ENCODE data around the gene ZBTB20.

- TF ChIP-seq CTCF (IDR thresholded peaks at IDR 0.05; ENCODE audit: insufficient read depth, low read depth, low read length) (no peak), EZH2 (IDR thresholded peaks at IDR 0.05; ENCODE audit: insufficient read depth, low read length) (no peak)
Observed at GRCh38 chr3:115120597-115120996, 26.5 kb downstream of the ZBTB20 start.
